ENCODE data around the gene ECHS1.

ECHS1 gene

GRCh38 chr10:133420028-133420427 is 46.9 kb upstream of the ECHS1 start:
- H3K4ac ChIP-seq (ENCODE audit: low read depth, low read length), result no peak overlapping the region
- H3K14ac ChIP-seq (ENCODE audit: low read length), result no peak overlapping the region
- no peak overlapping the region for H2BK120ac ChIP-seq (ENCODE audit: insufficient read depth, low read length, poor library complexity)
- no peak overlapping the region for H2AFZ ChIP-seq (ENCODE audit: insufficient read depth, low read length, poor library complexity)
- H2BK12ac ChIP-seq (ENCODE audit: low read length), result no peak overlapping the region
- peaks cover 0 to 6% of the 10 kb centered on the region in 2 experiments for H3K4me1 ChIP-seq (ENCODE audit: control insufficient read depth in 1 of 2, insufficient read depth in 2 of 2, low read length in 2 of 2)
- H3K79me2 ChIP-seq (ENCODE audit: control insufficient read depth, insufficient read depth, low read length, poor library complexity), result no peaks in the 10 kb centered on the region
- no CpG with 5 or more reads among the region's 17 CpGs for WGBS (ENCODE audit: extremely low coverage, insufficient coverage, insufficient read length)
- H3K18ac ChIP-seq (ENCODE audit: low read length), result no peak overlapping the region
- H3K9me3 ChIP-seq (ENCODE audit: insufficient read depth, low read depth, low read length), result peaks cover 12% of the 10 kb centered on the region
- H3K36me3 ChIP-seq (ENCODE audit: control insufficient read depth in 1 of 2, insufficient read depth in 2 of 2, low read length in 2 of 2), result peaks cover 34 to 40% of the 10 kb centered on the region in 2 experiments
- no peak for DNase-seq
- no peak overlapping the region for H4K12ac ChIP-seq (ENCODE audit: low read depth, low read length)
- no peak overlapping the region for H2AK5ac ChIP-seq (ENCODE audit: low read length)
- no peak overlapping the region for H3K27ac ChIP-seq (ENCODE audit: low read depth, low read length)
- no peaks in the 10 kb centered on the region for H3K79me1 ChIP-seq (ENCODE audit: low read length)
- no peak overlapping the region for H3K4me2 ChIP-seq (ENCODE audit: low read length)
- H2BK5ac ChIP-seq (ENCODE audit: low read depth, low read length, poor library complexity), result no peak overlapping the region
- H3K23ac ChIP-seq (ENCODE audit: low read length), result no peak overlapping the region
- H4K91ac ChIP-seq (ENCODE audit: low read depth, low read length), result no peak overlapping the region
- no peak overlapping the region for H3K9ac ChIP-seq (ENCODE audit: low read length)
- H3K27me3 ChIP-seq (ENCODE audit: insufficient read depth, low read length), result peaks cover 10% of the 10 kb centered on the region
- H4K8ac ChIP-seq (ENCODE audit: low read depth, low read length), result no peak overlapping the region
- H3K4me3 ChIP-seq (ENCODE audit: low read depth, low read length), result no peak overlapping the region

GRCh38 chr10:133419211-133419950 is 46.2 kb upstream of the ECHS1 start:
- H3K23ac ChIP-seq (ENCODE audit: low read length), result no peak overlapping the region
- no peak overlapping the region for H3K4ac ChIP-seq (ENCODE audit: low read depth, low read length)
- no peak overlapping the region for H2AFZ ChIP-seq (ENCODE audit: insufficient read depth, low read length, poor library complexity)
- H3K27me3 ChIP-seq (ENCODE audit: insufficient read depth, low read length), result peaks cover 10% of the 10 kb centered on the region
- H3K4me3 ChIP-seq (ENCODE audit: low read depth, low read length), result no peak overlapping the region
- H3K9ac ChIP-seq (ENCODE audit: low read length), result no peak overlapping the region
- no CpG with 5 or more reads among the region's 34 CpGs for WGBS (ENCODE audit: extremely low coverage, insufficient coverage, insufficient read length)
- no peak overlapping the region for H2AK5ac ChIP-seq (ENCODE audit: low read length)
- no peak for DNase-seq
- peaks cover 39 to 42% of the 10 kb centered on the region in 2 experiments for H3K36me3 ChIP-seq (ENCODE audit: control insufficient read depth in 1 of 2, insufficient read depth in 2 of 2, low read length in 2 of 2)
- no peak overlapping the region for H2BK12ac ChIP-seq (ENCODE audit: low read length)
- H3K79me2 ChIP-seq (ENCODE audit: control insufficient read depth, insufficient read depth, low read length, poor library complexity), result no peaks in the 10 kb centered on the region
- no peaks in the 10 kb centered on the region for H3K79me1 ChIP-seq (ENCODE audit: low read length)
- H4K91ac ChIP-seq (ENCODE audit: low read depth, low read length), result no peak overlapping the region
- H2BK120ac ChIP-seq (ENCODE audit: insufficient read depth, low read length, poor library complexity), result no peak overlapping the region
- H3K14ac ChIP-seq (ENCODE audit: low read length), result no peak overlapping the region
- H4K12ac ChIP-seq (ENCODE audit: low read depth, low read length), result no peak overlapping the region
- no peak overlapping the region for H2BK5ac ChIP-seq (ENCODE audit: low read depth, low read length, poor library complexity)
- no peak overlapping the region for H3K4me2 ChIP-seq (ENCODE audit: low read length)
- H3K18ac ChIP-seq (ENCODE audit: low read length), result no peak overlapping the region
- no peak overlapping the region for H4K8ac ChIP-seq (ENCODE audit: low read depth, low read length)
- H3K4me1 ChIP-seq (ENCODE audit: control insufficient read depth in 1 of 2, insufficient read depth in 2 of 2, low read length in 2 of 2), result peaks cover 0 to 6% of the 10 kb centered on the region in 2 experiments
- peaks cover 14% of the 10 kb centered on the region for H3K9me3 ChIP-seq (ENCODE audit: insufficient read depth, low read depth, low read length)
- no peak overlapping the region for H3K27ac ChIP-seq (ENCODE audit: low read depth, low read length)

GRCh38 chr10:133418289-133418993 is 45.3 kb upstream of the ECHS1 start:
- no CpG with 5 or more reads among the region's 14 CpGs for WGBS (ENCODE audit: extremely low coverage, insufficient coverage, insufficient read length)
- Histone ChIP-seq H4K12ac (ENCODE audit: low read depth, low read length) (no peak overlapping the region), H2BK120ac (ENCODE audit: insufficient read depth, low read length, poor library complexity) (no peak overlapping the region), H3K23ac (ENCODE audit: low read length) (no peak overlapping the region), H4K91ac (ENCODE audit: low read depth, low read length) (no peak overlapping the region), H3K18ac (ENCODE audit: low read length) (no peak overlapping the region), H2AFZ (ENCODE audit: insufficient read depth, low read length, poor library complexity) (no peak overlapping the region), H3K79me2 (ENCODE audit: control insufficient read depth, insufficient read depth, low read length, poor library complexity) (no peaks in the 10 kb centered on the region), H2AK5ac (ENCODE audit: low read length) (no peak overlapping the region), H3K4me3 (ENCODE audit: low read depth, low read length) (no peak overlapping the region), H3K4me2 (ENCODE audit: low read length) (no peak overlapping the region), H3K9me3 (ENCODE audit: insufficient read depth, low read depth, low read length) (peaks cover 14% of the 10 kb centered on the region), H3K4me1 (ENCODE audit: control insufficient read depth in 1 of 2, insufficient read depth in 2 of 2, low read length in 2 of 2) (peaks cover 0 to 5% of the 10 kb centered on the region in 2 experiments), H3K14ac (ENCODE audit: low read length) (no peak overlapping the region), H2BK5ac (ENCODE audit: low read depth, low read length, poor library complexity) (no peak overlapping the region), H3K79me1 (ENCODE audit: low read length) (no peaks in the 10 kb centered on the region), H3K27ac (ENCODE audit: low read depth, low read length) (no peak overlapping the region), H3K9ac (ENCODE audit: low read length) (no peak overlapping the region), H2BK12ac (ENCODE audit: low read length) (no peak overlapping the region), H4K8ac (ENCODE audit: low read depth, low read length) (no peak overlapping the region), H3K4ac (ENCODE audit: low read depth, low read length) (no peak overlapping the region), H3K27me3 (ENCODE audit: insufficient read depth, low read length) (peaks cover 7% of the 10 kb centered on the region), H3K36me3 (ENCODE audit: control insufficient read depth in 1 of 2, insufficient read depth in 2 of 2, low read length in 2 of 2) (peaks cover 41 to 42% of the 10 kb centered on the region in 2 experiments)
- DNase-seq, result no peak

GRCh38 chr10:133415752-133416151 is 42.6 kb upstream of the ECHS1 start:
- Histone ChIP-seq H3K36me3 (ENCODE audit: control insufficient read depth in 1 of 2, insufficient read depth in 2 of 2, low read length in 2 of 2) (peaks cover 36 to 39% of the 10 kb centered on the region in 2 experiments), H3K4ac (ENCODE audit: low read depth, low read length) (no peak overlapping the region), H3K4me1 (ENCODE audit: control insufficient read depth in 1 of 2, insufficient read depth in 2 of 2, low read length in 2 of 2) (no peaks in the 10 kb centered on the region), H3K27ac (ENCODE audit: low read depth, low read length) (no peak overlapping the region), H3K27me3 (ENCODE audit: insufficient read depth, low read length) (no peaks in the 10 kb centered on the region), H3K4me3 (ENCODE audit: low read depth, low read length) (no peak overlapping the region), H4K8ac (ENCODE audit: low read depth, low read length) (no peak overlapping the region), H3K79me2 (ENCODE audit: control insufficient read depth, insufficient read depth, low read length, poor library complexity) (no peaks in the 10 kb centered on the region), H4K12ac (ENCODE audit: low read depth, low read length) (no peak overlapping the region), H3K9ac (ENCODE audit: low read length) (no peak overlapping the region), H3K79me1 (ENCODE audit: low read length) (no peaks in the 10 kb centered on the region), H3K18ac (ENCODE audit: low read length) (no peak overlapping the region), H3K14ac (ENCODE audit: low read length) (no peak overlapping the region), H3K9me3 (ENCODE audit: insufficient read depth, low read depth, low read length) (peaks cover 8% of the 10 kb centered on the region), H2BK5ac (ENCODE audit: low read depth, low read length, poor library complexity) (no peak overlapping the region), H2AFZ (ENCODE audit: insufficient read depth, low read length, poor library complexity) (no peak overlapping the region), H2AK5ac (ENCODE audit: low read length) (no peak overlapping the region), H3K23ac (ENCODE audit: low read length) (no peak overlapping the region), H3K4me2 (ENCODE audit: low read length) (no peak overlapping the region), H2BK12ac (ENCODE audit: low read length) (no peak overlapping the region), H4K91ac (ENCODE audit: low read depth, low read length) (no peak overlapping the region), H2BK120ac (ENCODE audit: insufficient read depth, low read length, poor library complexity) (no peak overlapping the region)
- WGBS (ENCODE audit: extremely low coverage, insufficient coverage, insufficient read length), result no CpG with 5 or more reads among the region's 25 CpGs
- DNase-seq, result no peak

Data from trophoblast cell (in vitro differentiated cells and primary cell).